GM12865 (cell line): ENCODE data around the gene GRIP2.

Experiments used
- DNase-seq: peaks from one replicate; pipeline ENCODE4 v3.0.0; 2010; ENCODE audit warnings: low read depth
- H3K4me3 ChIP-seq: 2 replicates; pipeline ENCODE4 v1.5.1; 2011; ENCODE audit warnings: mild to moderate bottlenecking, low read depth, low read length, control low read depth
- CTCF ChIP-seq: IDR thresholded peaks from 2 replicates; pipeline ENCODE4 v1.5.1; 2011; ENCODE audit warnings: low read length, control low read depth, low read depth, inconsistent platforms; ENCODE audit not compliant: insufficient read depth; ENCODE audit errors: missing control alignments

Gene GRIP2

GRCh38 chr3:14502472-14502871, 37.7 kb downstream of the GRIP2 start:
- H3K4me3 ChIP-seq: no peak overlapping the region
- TF ChIP-seq CTCF: no peak
- DNase-seq: no peak

GRCh38 chr3:14497321-14497720, 42.8 kb downstream of the GRIP2 start:
- DNase-seq: no peak
- no peak overlapping the region for H3K4me3 ChIP-seq
- TF ChIP-seq CTCF: no peak

GRCh38 chr3:14496351-14496750, 43.8 kb downstream of the GRIP2 start:
- H3K4me3 ChIP-seq: no peak overlapping the region
- no peak for TF ChIP-seq CTCF
- DNase-seq: no peak

- TF ChIP-seq CTCF: no peak
- no peak for DNase-seq
- no peak overlapping the region for H3K4me3 ChIP-seq
Measured at GRCh38 chr3:14494973-14495300, 45.2 kb downstream of the GRIP2 start.

- DNase-seq: no peak
- H3K4me3 ChIP-seq: no peak overlapping the region
- TF ChIP-seq CTCF: no peak
Measured at GRCh38 chr3:14494279-14494972, 45.7 kb downstream of the GRIP2 start.

- TF ChIP-seq CTCF: no peak
- no peak overlapping the region for H3K4me3 ChIP-seq
- DNase-seq: no peak
Measured at GRCh38 chr3:14492948-14493881, 46.9 kb downstream of the GRIP2 start.
